Uterus (tissue), 4 donors: ENCODE data around the gene A4GALT. TPM values are rescaled to one million over a fixed set of nuclear protein-coding genes. Genes with fewer than 3 reads are reported as not detected.
"Not testable (repeated sequence)": the region's sequence is repeated elsewhere in the genome, so short reads cannot be mapped to it uniquely, and the experiment has no call there.

Source experiments
- DNase-seq, 2 donors: peaks; one replicate each; pipeline ENCODE4 v3.0.0-alpha.2; 2019 to 2020
- H3K27ac ChIP-seq, 2 donors: fragments of 200-600 bp; sonication (generic); 1 replicate in 1 of 2; 2 replicates in 1 of 2; pipeline ENCODE4 v1.5.1; 2016 to 2018
- H3K27me3 ChIP-seq, 2 donors: fragments of 200-600 bp; sonication (generic); one replicate each; pipeline ENCODE4 v1.5.1; 2018 to 2019; ENCODE audit warnings: control low read depth in 1 of 2
- H3K36me3 ChIP-seq, 2 donors: fragments of 200-600 bp; sonication (generic); one replicate each; pipeline ENCODE4 v1.5.1; 2019; ENCODE audit warnings: control low read depth in 1 of 2
- H3K4me1 ChIP-seq, 2 donors: fragments of 200-600 bp; sonication (generic); one replicate each; pipeline ENCODE4 v1.5.1; 2018 to 2019; ENCODE audit warnings: control low read depth in 1 of 2
- H3K4me3 ChIP-seq, 2 donors: fragments of 200-600 bp; sonication (generic); 1 replicate in 1 of 2; 2 replicates in 1 of 2; pipeline ENCODE4 v1.5.1; 2018 to 2019; ENCODE audit warnings: mild to moderate bottlenecking in 1 of 2
- H3K9me3 ChIP-seq, 2 donors: fragments of 200-600 bp; sonication (generic); one replicate each; pipeline ENCODE4 v1.5.1; 2019; ENCODE audit warnings: control low read depth in 1 of 2
- CTCF ChIP-seq, 4 experiments: fragments of 200-600 bp in 2 of 4; fragments of 450-650 bp in 2 of 4; sonication (generic) in 2 of 4; IDR thresholded peaks; one replicate each; pipeline ENCODE4 v1.5.1; 2016 to 2019; ENCODE audit warnings: antibody characterized with exemption in 4 of 4, mild to moderate bottlenecking in 2 of 4, moderate library complexity in 1 of 4
- POLR2A ChIP-seq, 2 donors: fragments of 450-650 bp; IDR thresholded peaks; one replicate each; pipeline ENCODE4 v1.6.1; 2016; ENCODE audit warnings: antibody characterized with exemption in 2 of 2, mild to moderate bottlenecking in 1 of 2, moderate library complexity in 1 of 2
- intact Hi-C: fragments of 100-400 bp; cut with DNase I; formaldehyde crosslinking; loops from one replicate; pipeline ENCODE4 v1.15.1; 2023; ENCODE audit warnings: low total_unique reads
- total RNA-seq, 4 donors: library from RNA; depleted of rRNA in 3 of 4; stranded (reverse); fragments of >200 nt in 3 of 4; gene quantifications; one replicate each; pipeline versions ENCODE4 v1.1.0 to v1.2.4, GENCODE V29; 2014 to 2023
- donor health status: DM: yes; HTN: yes; CAD: no.

A4GALT gene
- total RNA-seq, 4 donors from 2014 or later, result 4.4 to 100.0 (median 19.6) TPM

- no peak for TF ChIP-seq POLR2A (IDR thresholded peaks at IDR 0.05)
- no peak for TF ChIP-seq CTCF (IDR thresholded peaks at IDR 0.05)
- intact Hi-C loops, result no loop called here
Observed at GRCh38 chr22:42734406-42734805, 13.7 kb upstream of the A4GALT start.

GRCh38 chr22:42733394-42733793, 12.7 kb upstream of the A4GALT start:
- H3K4me1 ChIP-seq, H3K4me3 ChIP-seq, H3K27ac ChIP-seq, H3K36me3 ChIP-seq, H3K27me3 ChIP-seq, intact Hi-C loops, H3K9me3 ChIP-seq, DNase-seq: not testable (repeated sequence)

More at GRCh38 chr22:42734406-42734805, 13.7 kb upstream of the A4GALT start:
- Histone ChIP-seq H3K27me3 (no peaks in the 10 kb centered on the region), H3K4me1 (no peaks in the 10 kb centered on the region), H3K27ac (no peak overlapping the region), H3K4me3 (no peak overlapping the region), H3K9me3 (no peaks in the 10 kb centered on the region), H3K36me3 (no peaks in the 10 kb centered on the region)
- DNase-seq, result no peak

GRCh38 chr22:42732081-42732480, 11.4 kb upstream of the A4GALT start:
- no peak overlapping the region for H3K27ac ChIP-seq
- intact Hi-C loops, result no loop called here
- DNase-seq, result no peak

GRCh38 chr22:42726811-42727210, 6.1 kb upstream of the A4GALT start:
- H3K27ac ChIP-seq, result no peak overlapping the region
- no peak overlapping the region for H3K4me3 ChIP-seq
- no peaks in the 10 kb centered on the region for H3K36me3 ChIP-seq
- intact Hi-C loops, result no loop called here
- no peaks in the 10 kb centered on the region for H3K27me3 ChIP-seq
- no peaks in the 10 kb centered on the region for H3K4me1 ChIP-seq
- H3K9me3 ChIP-seq, result no peaks in the 10 kb centered on the region
- TF ChIP-seq POLR2A (IDR thresholded peaks at IDR 0.05) (no peak), CTCF (IDR thresholded peaks at IDR 0.05) (no peak)
- DNase-seq, result no peak

More at GRCh38 chr22:42732081-42732480, 11.4 kb upstream of the A4GALT start:
- no peak for TF ChIP-seq POLR2A (IDR thresholded peaks at IDR 0.05)
- Histone ChIP-seq H3K36me3 (no peaks in the 10 kb centered on the region), H3K4me3 (no peak overlapping the region), H3K4me1 (no peaks in the 10 kb centered on the region), H3K9me3 (no peaks in the 10 kb centered on the region), H3K27me3 (no peaks in the 10 kb centered on the region)

- H3K4me1 ChIP-seq, result no peaks in the 10 kb centered on the region
- no peak for DNase-seq
- H3K4me3 ChIP-seq, result no peak overlapping the region
- H3K27me3 ChIP-seq, result no peaks in the 10 kb centered on the region
- intact Hi-C loops, result no loop called here
- TF ChIP-seq CTCF (IDR thresholded peaks at IDR 0.05), result no peak
- TF ChIP-seq POLR2A (IDR thresholded peaks at IDR 0.05), result no peak
- no peak overlapping the region for H3K27ac ChIP-seq
- no peaks in the 10 kb centered on the region for H3K36me3 ChIP-seq
- no peaks in the 10 kb centered on the region for H3K9me3 ChIP-seq
Observed at GRCh38 chr22:42725606-42726355, 5.1 kb upstream of the A4GALT start.

- Histone ChIP-seq H3K4me1 (no peaks in the 10 kb centered on the region), H3K9me3 (no peaks in the 10 kb centered on the region), H3K27ac (no peak overlapping the region), H3K36me3 (no peaks in the 10 kb centered on the region), H3K27me3 (no peaks in the 10 kb centered on the region), H3K4me3 (no peak overlapping the region)
- DNase-seq, result no peak
- TF ChIP-seq POLR2A (IDR thresholded peaks at IDR 0.05) (no peak), CTCF (IDR thresholded peaks at IDR 0.05) (no peak)
- intact Hi-C loops, result loop anchor here (5.0 kb wide), 1 partner anchor 62 kb away; no protein-coding TSS in a partner anchor
Observed at GRCh38 chr22:42724062-42724461, 3.4 kb upstream of the A4GALT start.
